Prostate gland (tissue), 2 donors: ENCODE measurements around the gene GSG1. TPM values are rescaled to one million over a fixed set of nuclear protein-coding genes. Genes with fewer than 3 reads are reported as not detected.

Experiments
- DNase-seq: peaks from one replicate; pipeline ENCODE4 v3.0.0-alpha.2; 2019; ENCODE audit warnings: low spot score
- H3K27ac ChIP-seq, 2 donors: fragments of 200-600 bp; sonication (generic); 2 replicates each; pipeline ENCODE4 v1.5.1; 2017 to 2019
- H3K27me3 ChIP-seq: fragments of 200-600 bp; sonication (generic); replicated peaks from 2 replicates; pipeline ENCODE4 v1.5.1; 2019; ENCODE audit not compliant: insufficient read depth
- H3K36me3 ChIP-seq, 2 donors: fragments of 200-600 bp; sonication (generic); 1 replicate in 1 of 2; 2 replicates in 1 of 2; pipeline versions ENCODE4 v1.5.1 to v1.8.1; 2017 to 2019
- H3K4me1 ChIP-seq: fragments of 200-600 bp; sonication (generic); replicated peaks from 2 replicates; pipeline ENCODE4 v1.5.1; 2019
- H3K4me3 ChIP-seq, 2 donors: fragments of 200-600 bp; sonication (generic); 2 replicates each; pipeline ENCODE4 v1.5.1; 2017 to 2019
- H3K9me3 ChIP-seq: fragments of 200-600 bp; sonication (generic); 2 replicates; pipeline ENCODE4 v1.5.1; 2017
- CTCF ChIP-seq, 4 experiments: fragments of 200-600 bp in 2 of 4; fragments of 450-650 bp in 2 of 4; sonication (generic) in 2 of 4; IDR thresholded peaks; 1 replicate in 3 of 4; 2 replicates in 1 of 4; pipeline ENCODE4 v1.5.1; 2016 to 2019; ENCODE audit warnings: antibody characterized with exemption in 4 of 4, mild to moderate bottlenecking in 2 of 4, moderate library complexity in 2 of 4
- POLR2A ChIP-seq: fragments of 450-650 bp; IDR thresholded peaks from one replicate; pipeline ENCODE4 v1.6.1; 2016; ENCODE audit warnings: antibody characterized with exemption, mild to moderate bottlenecking
- POLR2AphosphoS5 ChIP-seq: sonication (generic); formaldehyde crosslinking; IDR thresholded peaks from one replicate; pipeline ENCODE4 v1.6.1; 2017; ENCODE audit warnings: antibody characterized with exemption
- WGBS: methylation state at CpG from one replicate; pipeline ENCODE4 v1.1.5; 2018; 5-methylcytosine and 5-hydroxymethylcytosine counted together
- intact Hi-C: fragments of 100-400 bp; cut with DNase I; formaldehyde crosslinking; loops from one replicate; pipeline ENCODE4 v1.14.2; 2022
- total RNA-seq, 2 donors: library from RNA; depleted of rRNA; stranded (reverse); fragments of >200 nt; gene quantifications; one replicate each; pipeline ENCODE4 v1.1.0, GENCODE V29; 2016

GSG1 gene
- total RNA-seq, 2 donors from 2014 or later = 21.2 TPM; not detected in 1

GRCh38 chr12:13074396-13075117, 28.9 kb downstream of the GSG1 start:
- H3K27me3 ChIP-seq = no peaks in the 10 kb centered on the region
- no peak for DNase-seq
- no peak overlapping the region for H3K27ac ChIP-seq
- no peaks in the 10 kb centered on the region for H3K9me3 ChIP-seq
- WGBS = 92% methylated on average over 3 of the region's 3 CpGs
- H3K4me1 ChIP-seq = no peaks in the 10 kb centered on the region
- intact Hi-C loops = no loop called here
- TF ChIP-seq POLR2A (no peak), CTCF (IDR thresholded peaks at IDR 0.05) (no peak), POLR2AphosphoS5 (no peak)
- H3K4me3 ChIP-seq = no peak overlapping the region
- H3K36me3 ChIP-seq = no peaks in the 10 kb centered on the region

GRCh38 chr12:13073173-13073572, 30.3 kb downstream of the GSG1 start:
- WGBS = 94% methylated on average over 3 of the region's 3 CpGs
- TF ChIP-seq POLR2A (no peak), POLR2AphosphoS5 (no peak), CTCF (IDR thresholded peaks at IDR 0.05) (no peak)
- Histone ChIP-seq H3K4me3 (no peak overlapping the region), H3K4me1 (no peaks in the 10 kb centered on the region), H3K9me3 (no peaks in the 10 kb centered on the region), H3K27ac (no peak overlapping the region), H3K27me3 (no peaks in the 10 kb centered on the region), H3K36me3 (no peaks in the 10 kb centered on the region)
- no peak for DNase-seq
- intact Hi-C loops = no loop called here

- H3K4me1 ChIP-seq = no peaks in the 10 kb centered on the region
- H3K4me3 ChIP-seq = no peak overlapping the region
- intact Hi-C loops = no loop called here
- no peak overlapping the region for H3K27ac ChIP-seq
- no peaks in the 10 kb centered on the region for H3K9me3 ChIP-seq
- no peak for TF ChIP-seq CTCF (IDR thresholded peaks at IDR 0.05)
- no peak for TF ChIP-seq POLR2A
- no peak for TF ChIP-seq POLR2AphosphoS5
- H3K27me3 ChIP-seq = no peaks in the 10 kb centered on the region
- no peak for DNase-seq
- WGBS = 63% methylated on average over 10 of the region's 10 CpGs
- no peaks in the 10 kb centered on the region for H3K36me3 ChIP-seq
These were observed 31.9 kb downstream of the GSG1 start for GRCh38 chr12:13071305-13072280.

GRCh38 chr12:13069380-13069779, 34.1 kb downstream of the GSG1 start:
- no peak overlapping the region for H3K27ac ChIP-seq
- H3K27me3 ChIP-seq = no peaks in the 10 kb centered on the region
- intact Hi-C loops = no loop called here
- no peaks in the 10 kb centered on the region for H3K9me3 ChIP-seq
- no peak overlapping the region for H3K4me3 ChIP-seq
- no peaks in the 10 kb centered on the region for H3K4me1 ChIP-seq
- H3K36me3 ChIP-seq = no peaks in the 10 kb centered on the region
- DNase-seq = no peak
- WGBS = 94% methylated on average over 6 of the region's 6 CpGs
- TF ChIP-seq CTCF (IDR thresholded peaks at IDR 0.05) (no peak), POLR2A (no peak), POLR2AphosphoS5 (no peak)
